ENCODE results near the gene SF3B6. TPM values are rescaled to one million over a fixed set of nuclear protein-coding genes. Genes with fewer than 3 reads are reported as not detected.

SF3B6 gene
- total and polyA plus RNA-seq, 2 of the 4 experiments (the other 2 are of a cell fraction) = 143 to 191 TPM

DNA sequence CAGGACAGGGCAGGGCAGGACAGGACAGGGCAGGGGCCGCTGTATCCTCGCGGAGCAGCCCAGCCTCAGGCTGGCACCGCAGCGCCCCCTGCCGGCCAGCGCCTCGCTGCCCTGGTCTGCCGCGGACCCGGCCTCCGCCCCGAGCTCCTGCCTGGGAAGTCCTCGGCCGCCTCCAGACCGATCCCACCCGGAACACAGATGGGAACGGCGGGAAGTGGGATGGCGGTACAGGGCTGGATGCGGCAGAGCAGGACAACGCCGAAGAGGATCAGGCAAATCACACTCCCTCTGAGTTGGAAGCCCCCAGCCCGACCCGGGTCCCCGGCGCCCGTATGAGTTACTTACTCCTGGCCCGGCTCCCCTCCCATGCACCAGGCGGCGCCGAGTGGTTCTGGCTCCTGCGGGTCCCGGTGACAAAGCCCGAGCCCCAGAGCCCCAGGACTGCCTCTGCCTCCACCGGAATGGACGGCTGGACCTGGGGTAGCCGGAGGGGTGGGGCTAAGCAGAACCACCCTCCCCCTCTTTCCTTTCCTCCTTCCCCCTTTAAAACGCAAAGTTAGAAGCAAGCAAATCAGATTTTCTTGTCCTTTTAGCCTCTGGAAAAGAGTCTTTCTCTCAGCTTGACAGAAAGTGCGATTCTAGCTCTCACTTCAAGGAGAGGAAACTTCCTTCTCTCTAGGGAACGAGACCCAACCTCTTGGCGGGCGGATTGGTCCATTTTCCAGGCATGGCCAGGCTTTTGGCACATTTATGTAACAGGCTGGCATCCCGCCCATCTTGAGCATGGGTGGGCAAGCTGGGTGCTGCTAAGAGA is 8.5 kb upstream of the SF3B6 start, which contains the start of gene TP53I3:
Gene TP53I3, minus strand, starts transcription at position 449 of the 814 bp plus-strand sequence. CDS start 508 bp downstream, outside the sequence.
- CTCF ChIA-PET = interaction anchor here (0.6 to 2.0 kb wide), 12 partner anchors 13 to 1678 kb away, joined by 3 to 10 read pairs (median 4); partner anchors contain the start of genes ATAD2B and PFN4
- H3K14ac ChIP-seq (replicated peaks; ENCODE audit: low read depth, low read length) = peak within 1 kb of the TSS; percentile 87
- TF ChIP-seq FOS (IDR thresholded peaks at IDR 0.05; ENCODE audit: low read depth, low read length) = no peak
- TF ChIP-seq MAZ (IDR thresholded peaks at IDR 0.05; ENCODE audit: borderline replicate concordance, low read depth, low read length) = peak; percentile 38; the same call in 1 of the 2 replicates
- TF ChIP-seq, protein P1, sequence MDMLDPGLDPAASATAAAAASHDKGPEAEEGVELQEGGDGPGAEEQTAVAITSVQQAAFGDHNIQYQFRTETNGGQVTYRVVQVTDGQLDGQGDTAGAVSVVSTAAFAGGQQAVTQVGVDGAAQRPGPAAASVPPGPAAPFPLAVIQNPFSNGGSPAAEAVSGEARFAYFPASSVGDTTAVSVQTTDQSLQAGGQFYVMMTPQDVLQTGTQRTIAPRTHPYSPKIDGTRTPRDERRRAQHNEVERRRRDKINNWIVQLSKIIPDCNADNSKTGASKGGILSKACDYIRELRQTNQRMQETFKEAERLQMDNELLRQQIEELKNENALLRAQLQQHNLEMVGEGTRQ (IDR thresholded peaks at IDR 0.05; ENCODE audit: low read depth, low read length) = no peak
- peak; percentile 50 for TF ChIP-seq SMC3 (IDR thresholded peaks at IDR 0.05; ENCODE audit: low read depth, low read length)
- no peak for TF ChIP-seq MAFK (IDR thresholded peaks at IDR 0.05; ENCODE audit: low read depth, low read length)
- no peak for TF ChIP-seq MXI1 (IDR thresholded peaks at IDR 0.05; ENCODE audit: borderline replicate concordance, low read depth, low read length)
- TF ChIP-seq NFE2L2 (IDR thresholded peaks at IDR 0.05; ENCODE audit: low read depth, low read length) = no peak
- TF ChIP-seq CEBPB (IDR thresholded peaks at IDR 0.05; ENCODE audit: low read depth, low read length) = no peak
- TF ChIP-seq, protein P2, sequence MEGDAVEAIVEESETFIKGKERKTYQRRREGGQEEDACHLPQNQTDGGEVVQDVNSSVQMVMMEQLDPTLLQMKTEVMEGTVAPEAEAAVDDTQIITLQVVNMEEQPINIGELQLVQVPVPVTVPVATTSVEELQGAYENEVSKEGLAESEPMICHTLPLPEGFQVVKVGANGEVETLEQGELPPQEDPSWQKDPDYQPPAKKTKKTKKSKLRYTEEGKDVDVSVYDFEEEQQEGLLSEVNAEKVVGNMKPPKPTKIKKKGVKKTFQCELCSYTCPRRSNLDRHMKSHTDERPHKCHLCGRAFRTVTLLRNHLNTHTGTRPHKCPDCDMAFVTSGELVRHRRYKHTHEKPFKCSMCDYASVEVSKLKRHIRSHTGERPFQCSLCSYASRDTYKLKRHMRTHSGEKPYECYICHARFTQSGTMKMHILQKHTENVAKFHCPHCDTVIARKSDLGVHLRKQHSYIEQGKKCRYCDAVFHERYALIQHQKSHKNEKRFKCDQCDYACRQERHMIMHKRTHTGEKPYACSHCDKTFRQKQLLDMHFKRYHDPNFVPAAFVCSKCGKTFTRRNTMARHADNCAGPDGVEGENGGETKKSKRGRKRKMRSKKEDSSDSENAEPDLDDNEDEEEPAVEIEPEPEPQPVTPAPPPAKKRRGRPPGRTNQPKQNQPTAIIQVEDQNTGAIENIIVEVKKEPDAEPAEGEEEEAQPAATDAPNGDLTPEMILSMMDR (conservative IDR thresholded peaks at IDR 0.05; ENCODE audit: low read depth, low read length) = peak; percentile 91
- peak; percentile 79 for TF ChIP-seq RAD21 (IDR thresholded peaks at IDR 0.05; ENCODE audit: low read length)
- TF ChIP-seq POLR2A (IDR thresholded peaks at IDR 0.05; ENCODE audit: low read depth, low read length) = peak; percentile 71
- TF ChIP-seq, protein P3, sequence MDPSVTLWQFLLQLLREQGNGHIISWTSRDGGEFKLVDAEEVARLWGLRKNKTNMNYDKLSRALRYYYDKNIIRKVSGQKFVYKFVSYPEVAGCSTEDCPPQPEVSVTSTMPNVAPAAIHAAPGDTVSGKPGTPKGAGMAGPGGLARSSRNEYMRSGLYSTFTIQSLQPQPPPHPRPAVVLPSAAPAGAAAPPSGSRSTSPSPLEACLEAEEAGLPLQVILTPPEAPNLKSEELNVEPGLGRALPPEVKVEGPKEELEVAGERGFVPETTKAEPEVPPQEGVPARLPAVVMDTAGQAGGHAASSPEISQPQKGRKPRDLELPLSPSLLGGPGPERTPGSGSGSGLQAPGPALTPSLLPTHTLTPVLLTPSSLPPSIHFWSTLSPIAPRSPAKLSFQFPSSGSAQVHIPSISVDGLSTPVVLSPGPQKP (IDR thresholded peaks at IDR 0.05; ENCODE audit: borderline replicate concordance, low read depth, low read length) = no peak
- TF ChIP-seq RFX5 (IDR thresholded peaks at IDR 0.05; ENCODE audit: low read depth, low read length) = no peak

More for the DNA sequence above, 8.5 kb upstream of the SF3B6 start, which contains the start of gene TP53I3:
- peak within 1 kb of the TSS; percentile 99 for H2AK9ac ChIP-seq (replicated peaks; ENCODE audit: low read depth, low read length, poor library complexity)
- peak within 1 kb of the TSS; percentile 99 for H2AFZ ChIP-seq (replicated peaks; ENCODE audit: low read length, poor library complexity)
- peak within 1 kb of the TSS; percentile 91 for H2AK5ac ChIP-seq (ENCODE audit: low read depth, low read length)
- H3K9ac ChIP-seq (ENCODE audit: low read depth, low read length) = peak within 1 kb of the TSS; percentile 79
- peaks cover 4% of the 10 kb centered on the region; the same call in 1 of the 2 replicates for H3K4me1 ChIP-seq (ENCODE audit: control insufficient read depth, insufficient read depth, low read length)
- peak within 1 kb of the TSS; percentile 91 for H3K56ac ChIP-seq (ENCODE audit: extremely low read depth, insufficient read depth, low read length)
- peak within 1 kb of the TSS; percentile 78 for H3K18ac ChIP-seq (ENCODE audit: low read depth, low read length)
- H4K8ac ChIP-seq (ENCODE audit: low read depth in 2 of 2, low read length in 2 of 2) = peak within 1 kb of the TSS; percentile 74 to 96
- H3K4me3 ChIP-seq (ENCODE audit: insufficient read depth, low read depth, low read length) = peak within 1 kb of the TSS; percentile 70
- H3K36me3 ChIP-seq (ENCODE audit: control insufficient read depth, insufficient read depth, low read length) = peaks cover 15% of the 10 kb centered on the region
- intact Hi-C loops (cut with micrococcal nuclease) (loop anchor here (1.0 to 2.0 kb wide), 3 partner anchors 157 to 298 kb away; partner anchors contain the start of gene ATAD2B), dilution Hi-C loops (cut with HindIII; ENCODE audit: low sequenced_read_pairs, unreplicated experiment) (no loop called here), in situ Hi-C loops (cut with MboI; ENCODE audit: low sequenced_read_pairs) (no loop called here)
- no peaks in the 10 kb centered on the region for H3K9me3 ChIP-seq (ENCODE audit: control insufficient read depth, insufficient read depth, low read length)
- H3K9me1 ChIP-seq (ENCODE audit: insufficient read depth, low read length) = peaks cover 11% of the 10 kb centered on the region
- ATAC-seq (ENCODE audit: low read depth) (peak; percentile 93), DNase-seq (peak; percentile 84)
- H3K27ac ChIP-seq (ENCODE audit: insufficient read depth, low read length) = peak within 1 kb of the TSS; percentile 89
- H3K23ac ChIP-seq (ENCODE audit: low read depth, low read length) = peak within 1 kb of the TSS; percentile 85
- peak within 1 kb of the TSS; percentile 86 for H3K4me2 ChIP-seq (ENCODE audit: low read depth, low read length)
- H2BK5ac ChIP-seq (ENCODE audit: low read depth, low read length, poor library complexity, severe bottlenecking) = peak within 1 kb of the TSS; percentile 81
- H4K20me1 ChIP-seq (ENCODE audit: insufficient read depth, low read length) = no peaks in the 10 kb centered on the region
- no peaks in the 10 kb centered on the region for H3K27me3 ChIP-seq (ENCODE audit: control insufficient read depth, insufficient read depth, low read length)
- POLR2A ChIA-PET (ENCODE audit: unreplicated experiment) = interaction anchor here (0.6 to 1.0 kb wide), 5 partner anchors 10 to 1004 kb away, joined by 3 read pairs; partner anchors contain the start of genes FAM228B and PFN4
- peak within 1 kb of the TSS; percentile 89 for H2BK120ac ChIP-seq (ENCODE audit: low read depth, low read length)
- H3K79me1 ChIP-seq (ENCODE audit: low read depth in 1 of 2, low read length in 2 of 2) = peaks cover 12 to 31% of the 10 kb centered on the region in 2 experiments
- peak within 1 kb of the TSS; percentile 55; the same call in 1 of the 2 replicates for H2BK20ac ChIP-seq (ENCODE audit: low read depth, low read length)
- peak within 1 kb of the TSS; percentile 80 for H4K5ac ChIP-seq (ENCODE audit: low read depth, low read length)
- H3K4ac ChIP-seq (ENCODE audit: low read depth, low read length) = peak within 1 kb of the TSS; percentile 97
- H4K91ac ChIP-seq (ENCODE audit: insufficient read depth, low read depth, low read length) = peak within 1 kb of the TSS; percentile 91
- BruUV-seq (replicated peaks) = no TSS peak
- WGBS, 2 experiments (ENCODE audit: extremely low coverage in 2 of 2, insufficient read length in 1 of 2) = 7% methylated on average over 3 of the region's 44 CpGs; no CpG with 5 or more reads in 1 of the 2 experiments
- H2BK15ac ChIP-seq (ENCODE audit: low read depth, low read length) = peak within 1 kb of the TSS; percentile 78; the same call in 2 of the 3 replicates
